OCI-LY1 (cell line): Measurements from ENCODE around the gene SLC4A2.

Source experiments
- H2AFZ ChIP-seq: fragments of 200-600 bp; sonication (generic), shearing (Covaris generic); 2 replicates; pipeline ENCODE4 v1.6.0; 2014; ENCODE audit warnings: antibody characterized with exemption, mild to moderate bottlenecking, low read length
- H3F3A ChIP-seq: fragments of 200-600 bp; sonication (generic), shearing (Covaris generic); 2 replicates; pipeline ENCODE4 v1.6.0; 2014; ENCODE audit warnings: mild to moderate bottlenecking, antibody characterized with exemption, low read length, moderate library complexity; ENCODE audit not compliant: insufficient read depth
- H3K27ac ChIP-seq: fragments of 200-600 bp; sonication (generic); 2 replicates; pipeline ENCODE4 v1.5.1; 2014; ENCODE audit warnings: low read length, mixed run types, mild to moderate bottlenecking, low read depth; ENCODE audit not compliant: poor library complexity, severe bottlenecking
- H3K27me3 ChIP-seq: fragments of 200-600 bp; sonication (generic); 2 replicates; pipeline ENCODE4 v1.6.0; 2014; ENCODE audit warnings: antibody characterized with exemption, mild to moderate bottlenecking, low read length, moderate library complexity; ENCODE audit not compliant: insufficient read depth
- H3K36me3 ChIP-seq: fragments of 200-600 bp; sonication (generic); 2 replicates; pipeline ENCODE4 v1.6.1; 2014; ENCODE audit warnings: mild to moderate bottlenecking, antibody characterized with exemption, low read length, moderate library complexity, mixed read lengths; ENCODE audit not compliant: insufficient read depth
- H3K4me1 ChIP-seq: fragments of 200-600 bp; sonication (generic); 2 replicates; pipeline ENCODE4 v1.5.1; 2014; ENCODE audit warnings: mild to moderate bottlenecking, low read length, moderate library complexity; ENCODE audit not compliant: insufficient read depth, severe bottlenecking
- H3K4me2 ChIP-seq: fragments of 200-600 bp; sonication (generic), shearing (Covaris generic); 2 replicates; pipeline ENCODE4 v1.6.1; 2014; ENCODE audit warnings: low read length
- H3K4me3 ChIP-seq: fragments of 200-600 bp; sonication (generic); 2 replicates; pipeline ENCODE4 v1.5.1; 2014; ENCODE audit warnings: low read length, low read depth, mild to moderate bottlenecking, mixed read lengths; ENCODE audit not compliant: poor library complexity, severe bottlenecking
- H3K79me2 ChIP-seq: fragments of 200-600 bp; shearing (Covaris generic); 2 replicates; pipeline ENCODE4 v1.6.1; 2016; ENCODE audit warnings: mixed run types, low read length, mixed read lengths; ENCODE audit not compliant: insufficient read depth
- H3K9ac ChIP-seq: fragments of 200-600 bp; sonication (generic), shearing (Covaris generic); 2 replicates; pipeline ENCODE4 v1.6.1; 2014; ENCODE audit warnings: mild to moderate bottlenecking, low read length, mixed read lengths
- H3K9me2 ChIP-seq: fragments of 200-600 bp; sonication (generic), shearing (Covaris generic); 2 replicates; pipeline ENCODE4 v1.6.1; 2014; ENCODE audit warnings: low read depth, mild to moderate bottlenecking, low read length, mixed read lengths
- H3K9me3 ChIP-seq: fragments of 200-600 bp; shearing (Covaris generic); 2 replicates; pipeline ENCODE4 v1.6.1; 2014; ENCODE audit warnings: low read length, mixed read lengths
- H4K20me1 ChIP-seq: fragments of 200-600 bp; sonication (generic), shearing (Covaris generic); 2 replicates; pipeline ENCODE4 v1.6.0; 2016; ENCODE audit warnings: mild to moderate bottlenecking, low read length; ENCODE audit not compliant: insufficient read depth
- CTCF ChIP-seq: fragments of 200-600 bp; sonication (generic), shearing (Covaris generic); IDR thresholded peaks from 2 replicates; pipeline ENCODE4 v1.5.1; 2017; ENCODE audit warnings: mild to moderate bottlenecking, antibody characterized with exemption, low read length, moderate library complexity, mixed read lengths
- EZH2 ChIP-seq: fragments of 200-600 bp; sonication (generic), shearing (Covaris generic); IDR thresholded peaks from 2 replicates; pipeline ENCODE4 v1.8.0; 2017; ENCODE audit warnings: borderline replicate concordance, mixed run types, mild to moderate bottlenecking, antibody characterized with exemption, low read length, moderate library complexity, mixed read lengths

The SLC4A2 gene

GRCh38 chr7:151034312-151035025 is 24.9 kb upstream of the SLC4A2 start:
- no peaks in the 10 kb centered on the region for H3K79me2 ChIP-seq
- no peak overlapping the region for H3K27ac ChIP-seq
- no peaks in the 10 kb centered on the region for H3F3A ChIP-seq
- H3K4me3 ChIP-seq = no peak overlapping the region
- H3K4me2 ChIP-seq = no peak overlapping the region
- TF ChIP-seq CTCF (no peak), EZH2 (no peak)
- H3K9ac ChIP-seq = no peak overlapping the region
- no peak overlapping the region for H2AFZ ChIP-seq
- H3K36me3 ChIP-seq = peaks cover 39% of the 10 kb centered on the region; the same call in 1 of the 2 replicates
- peaks cover 7% of the 10 kb centered on the region for H3K4me1 ChIP-seq
- H4K20me1 ChIP-seq = no peaks in the 10 kb centered on the region
- H3K9me2 ChIP-seq = no peaks in the 10 kb centered on the region
- no peaks in the 10 kb centered on the region for H3K27me3 ChIP-seq
- no peaks in the 10 kb centered on the region for H3K9me3 ChIP-seq

GRCh38 chr7:151035026-151035717 is 24.2 kb upstream of the SLC4A2 start:
- TF ChIP-seq CTCF (no peak), EZH2 (no peak)
- Histone ChIP-seq H3K36me3 (peaks cover 39% of the 10 kb centered on the region; the same call in 1 of the 2 replicates), H3K9me3 (no peaks in the 10 kb centered on the region), H3K4me2 (no peak overlapping the region), H3K4me1 (no peaks in the 10 kb centered on the region), H3K9ac (no peak overlapping the region), H3K27me3 (no peaks in the 10 kb centered on the region), H2AFZ (no peak overlapping the region), H3F3A (no peaks in the 10 kb centered on the region), H3K27ac (no peak overlapping the region), H3K79me2 (no peaks in the 10 kb centered on the region), H3K4me3 (no peak overlapping the region), H3K9me2 (no peaks in the 10 kb centered on the region), H4K20me1 (no peaks in the 10 kb centered on the region)

- Histone ChIP-seq H3K4me1 (no peaks in the 10 kb centered on the region), H2AFZ (no peak overlapping the region), H3K4me2 (no peak overlapping the region), H3F3A (no peaks in the 10 kb centered on the region), H3K9me3 (no peaks in the 10 kb centered on the region), H3K4me3 (no peak overlapping the region), H3K79me2 (no peaks in the 10 kb centered on the region), H3K27ac (no peak overlapping the region), H3K36me3 (peaks cover 39% of the 10 kb centered on the region; the same call in 1 of the 2 replicates), H3K9ac (no peak overlapping the region), H4K20me1 (no peaks in the 10 kb centered on the region), H3K9me2 (no peaks in the 10 kb centered on the region), H3K27me3 (no peaks in the 10 kb centered on the region)
- no peak for TF ChIP-seq EZH2
- no peak for TF ChIP-seq CTCF
Measured at GRCh38 chr7:151035902-151036301, 23.5 kb upstream of the SLC4A2 start.
